T-helper 1 cell treated with Interleukin-12 subunit alpha and Interleukin-12 subunit beta and Interleukin-4 antibody, amounts not matched to agents 30 μg/mL and 1 μg/mL, for 36 hours (primary cell): ENCODE measurements around the gene TSFM.

ENCODE experiments used
- H3K27ac Mint-ChIP-seq: one replicate; pipeline ENCODE4 v1.8.0; 2021; ENCODE audit warnings: mild to moderate bottlenecking, mixed read lengths
- H3K27me3 Mint-ChIP-seq: one replicate; pipeline ENCODE4 v1.8.0; 2021; ENCODE audit warnings: low read depth, mixed read lengths
- H3K36me3 Mint-ChIP-seq: one replicate; pipeline ENCODE4 v1.8.0; 2021; ENCODE audit warnings: low read depth, mixed read lengths
- H3K4me1 Mint-ChIP-seq: one replicate; pipeline ENCODE4 v1.8.0; 2021; ENCODE audit warnings: low read depth, mixed read lengths
- H3K4me3 Mint-ChIP-seq: one replicate; pipeline ENCODE4 v1.8.0; 2021; ENCODE audit warnings: mild to moderate bottlenecking, moderate library complexity, mixed read lengths
- H3K9me3 Mint-ChIP-seq: one replicate; pipeline ENCODE4 v1.8.0; 2021; ENCODE audit warnings: mixed read lengths

Gene TSFM

DNA sequence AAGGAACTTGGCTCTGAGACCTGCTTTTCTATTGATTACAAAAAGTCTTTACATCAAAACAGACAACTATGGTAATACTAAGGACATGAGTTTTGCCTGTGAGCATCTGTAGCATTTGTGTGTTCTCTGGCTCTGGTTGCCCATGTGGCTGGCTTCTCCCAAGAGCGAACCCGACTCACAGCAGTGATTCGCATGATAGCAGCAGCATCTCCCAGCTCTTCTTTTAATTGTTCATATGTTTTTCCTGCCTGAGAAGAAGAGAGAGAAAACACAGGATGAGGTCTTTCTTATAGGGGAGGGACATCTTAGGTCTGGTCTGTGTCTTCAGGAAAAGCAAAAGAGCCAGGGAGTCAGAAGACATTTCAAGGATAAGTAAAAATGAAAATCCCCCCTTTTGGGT is 18.4 kb downstream of the TSFM start:
- Mint-ChIP-seq H3K27me3 (no peaks in the 10 kb centered on the region), H3K27ac (peak overlapping the region; percentile 17), H3K4me3 (no peak overlapping the region), H3K9me3 (no peaks in the 10 kb centered on the region), H3K36me3 (peaks cover 28% of the 10 kb centered on the region), H3K4me1 (no peaks in the 10 kb centered on the region)

DNA sequence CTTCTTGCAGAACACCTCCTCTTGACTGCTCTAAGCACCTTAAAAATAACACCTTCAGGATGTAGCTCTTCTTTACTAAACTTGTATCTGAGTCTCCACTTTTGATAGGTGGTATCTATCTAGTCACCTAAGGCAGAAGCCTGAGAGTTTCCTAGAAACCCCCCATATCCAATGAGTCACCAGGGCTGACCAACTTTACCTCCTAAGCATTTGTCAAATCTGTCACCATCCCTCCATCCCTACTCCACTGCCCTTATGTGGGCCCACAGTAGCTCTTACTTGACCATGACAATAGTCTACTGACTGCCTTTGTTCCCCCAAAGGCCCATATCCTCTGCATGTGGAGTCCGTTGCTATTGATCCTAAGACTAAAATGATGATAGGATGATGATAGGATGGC is 20.0 kb downstream of the TSFM start:
- H3K4me1 Mint-ChIP-seq: no peaks in the 10 kb centered on the region
- H3K27ac Mint-ChIP-seq: no peak overlapping the region
- H3K9me3 Mint-ChIP-seq: no peaks in the 10 kb centered on the region
- no peak overlapping the region for H3K4me3 Mint-ChIP-seq
- no peaks in the 10 kb centered on the region for H3K27me3 Mint-ChIP-seq
- peaks cover 17% of the 10 kb centered on the region for H3K36me3 Mint-ChIP-seq

- no peaks in the 10 kb centered on the region for H3K9me3 Mint-ChIP-seq
- H3K4me1 Mint-ChIP-seq: no peaks in the 10 kb centered on the region
- no peaks in the 10 kb centered on the region for H3K27me3 Mint-ChIP-seq
- no peak overlapping the region for H3K4me3 Mint-ChIP-seq
- no peak overlapping the region for H3K27ac Mint-ChIP-seq
- peaks cover 17% of the 10 kb centered on the region for H3K36me3 Mint-ChIP-seq
Observed at GRCh38 chr12:57803319-57803893, 20.8 kb downstream of the TSFM start.

DNA sequence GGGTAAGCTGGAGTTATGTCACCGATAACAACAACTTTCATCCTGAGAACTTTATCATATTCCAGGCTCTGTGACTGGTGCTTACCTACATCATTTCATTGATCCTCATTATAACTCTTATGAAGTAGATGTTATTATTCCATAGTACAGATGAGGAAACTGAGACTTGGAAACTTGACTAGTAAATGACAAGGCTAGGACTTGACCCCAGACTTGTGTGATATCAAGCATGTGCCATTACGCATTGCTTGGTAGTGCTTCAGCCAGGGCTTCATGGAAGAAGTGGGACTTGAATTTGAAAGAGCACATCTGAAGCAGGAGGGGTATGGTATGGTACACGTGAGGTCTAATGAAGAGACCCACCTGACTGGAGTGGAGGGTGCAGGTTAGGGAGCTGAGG is 24.1 kb downstream of the TSFM start:
- Mint-ChIP-seq H3K9me3 (no peaks in the 10 kb centered on the region), H3K36me3 (peaks cover 10% of the 10 kb centered on the region), H3K4me1 (no peaks in the 10 kb centered on the region), H3K27ac (no peak overlapping the region), H3K4me3 (no peak overlapping the region), H3K27me3 (no peaks in the 10 kb centered on the region)

DNA sequence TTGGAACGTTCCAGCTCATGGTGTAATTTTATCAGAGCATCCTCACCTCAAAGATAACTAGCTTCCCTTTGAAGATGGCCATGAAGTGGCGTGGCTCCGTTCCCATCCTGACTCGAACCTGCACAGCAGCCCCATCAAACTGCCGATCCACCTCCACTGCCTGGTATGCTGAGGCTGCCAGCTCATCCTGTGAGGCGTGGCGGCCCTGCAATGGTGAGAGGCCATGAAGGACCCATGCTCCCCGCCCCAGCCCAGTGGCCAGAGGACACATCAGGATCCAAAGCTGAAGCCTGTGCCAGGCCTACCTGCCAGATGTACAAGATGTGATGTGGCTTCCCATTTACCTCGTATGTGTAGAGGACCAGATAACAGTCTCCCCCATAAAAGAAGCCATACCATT is 24.7 kb downstream of the TSFM start:
- Mint-ChIP-seq H3K4me3 (no peak overlapping the region), H3K9me3 (no peaks in the 10 kb centered on the region), H3K36me3 (peaks cover 10% of the 10 kb centered on the region), H3K27ac (no peak overlapping the region), H3K4me1 (no peaks in the 10 kb centered on the region), H3K27me3 (no peaks in the 10 kb centered on the region)

GRCh38 chr12:57808351-57808750 is 25.8 kb downstream of the TSFM start:
- no peaks in the 10 kb centered on the region for H3K9me3 Mint-ChIP-seq
- H3K4me1 Mint-ChIP-seq: no peaks in the 10 kb centered on the region
- H3K27ac Mint-ChIP-seq: no peak overlapping the region
- H3K4me3 Mint-ChIP-seq: no peak overlapping the region
- H3K36me3 Mint-ChIP-seq: peaks cover 9% of the 10 kb centered on the region
- H3K27me3 Mint-ChIP-seq: no peaks in the 10 kb centered on the region

DNA sequence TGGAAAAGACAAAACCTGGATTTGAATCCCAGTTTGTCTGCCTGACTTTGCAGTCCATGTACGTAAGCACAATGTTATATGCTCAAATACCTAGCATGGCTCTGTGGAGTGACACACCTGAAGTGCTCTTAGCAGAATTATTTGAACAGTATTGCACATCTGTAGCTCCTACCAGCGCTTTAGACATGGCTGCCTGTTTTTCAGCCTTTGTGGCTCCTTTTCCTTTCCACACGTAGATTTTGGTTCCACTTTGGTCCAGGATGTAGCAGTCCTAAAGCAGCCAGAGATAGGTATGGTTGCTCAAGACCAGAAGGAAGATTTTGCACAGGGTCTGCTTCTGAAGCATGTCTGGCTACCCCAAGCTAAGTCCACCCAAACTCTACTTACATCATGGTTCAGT is 26.8 kb downstream of the TSFM start:
- H3K36me3 Mint-ChIP-seq: peaks cover 8% of the 10 kb centered on the region
- no peak overlapping the region for H3K27ac Mint-ChIP-seq
- no peaks in the 10 kb centered on the region for H3K27me3 Mint-ChIP-seq
- H3K9me3 Mint-ChIP-seq: no peaks in the 10 kb centered on the region
- no peak overlapping the region for H3K4me3 Mint-ChIP-seq
- H3K4me1 Mint-ChIP-seq: no peaks in the 10 kb centered on the region

DNA sequence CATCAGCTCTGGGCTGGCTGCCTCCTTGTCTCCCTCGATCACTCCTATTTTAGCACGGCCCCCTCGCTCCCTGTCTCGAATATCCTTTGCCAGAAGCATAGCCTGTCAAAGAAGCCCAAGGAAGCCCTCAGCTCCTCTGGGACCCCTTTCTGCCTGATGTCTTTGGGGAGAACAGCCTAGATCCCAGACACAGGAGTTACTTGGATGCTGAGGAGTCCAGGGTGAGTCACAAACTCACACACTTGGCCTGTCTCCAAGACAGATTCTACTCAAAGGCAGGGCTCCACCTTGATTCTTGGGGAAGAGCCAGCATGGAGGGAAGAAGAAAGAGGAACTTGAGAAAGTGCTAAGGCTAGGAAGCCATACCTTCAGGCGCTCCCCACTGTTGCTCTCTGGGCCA is 27.9 kb downstream of the TSFM start:
- Mint-ChIP-seq H3K4me3 (no peak overlapping the region), H3K27me3 (no peaks in the 10 kb centered on the region)

GRCh38 chr12:57811028-57811755 is 28.6 kb downstream of the TSFM start:
- Mint-ChIP-seq H3K4me3 (no peak overlapping the region), H3K4me1 (no peaks in the 10 kb centered on the region), H3K27me3 (no peaks in the 10 kb centered on the region), H3K36me3 (peaks cover 7% of the 10 kb centered on the region), H3K9me3 (no peaks in the 10 kb centered on the region), H3K27ac (no peak overlapping the region)

More for the DNA sequence above, 27.9 kb downstream of the TSFM start:
- H3K27ac Mint-ChIP-seq: no peak overlapping the region
- no peaks in the 10 kb centered on the region for H3K9me3 Mint-ChIP-seq
- H3K36me3 Mint-ChIP-seq: peaks cover 7% of the 10 kb centered on the region
- H3K4me1 Mint-ChIP-seq: no peaks in the 10 kb centered on the region

DNA sequence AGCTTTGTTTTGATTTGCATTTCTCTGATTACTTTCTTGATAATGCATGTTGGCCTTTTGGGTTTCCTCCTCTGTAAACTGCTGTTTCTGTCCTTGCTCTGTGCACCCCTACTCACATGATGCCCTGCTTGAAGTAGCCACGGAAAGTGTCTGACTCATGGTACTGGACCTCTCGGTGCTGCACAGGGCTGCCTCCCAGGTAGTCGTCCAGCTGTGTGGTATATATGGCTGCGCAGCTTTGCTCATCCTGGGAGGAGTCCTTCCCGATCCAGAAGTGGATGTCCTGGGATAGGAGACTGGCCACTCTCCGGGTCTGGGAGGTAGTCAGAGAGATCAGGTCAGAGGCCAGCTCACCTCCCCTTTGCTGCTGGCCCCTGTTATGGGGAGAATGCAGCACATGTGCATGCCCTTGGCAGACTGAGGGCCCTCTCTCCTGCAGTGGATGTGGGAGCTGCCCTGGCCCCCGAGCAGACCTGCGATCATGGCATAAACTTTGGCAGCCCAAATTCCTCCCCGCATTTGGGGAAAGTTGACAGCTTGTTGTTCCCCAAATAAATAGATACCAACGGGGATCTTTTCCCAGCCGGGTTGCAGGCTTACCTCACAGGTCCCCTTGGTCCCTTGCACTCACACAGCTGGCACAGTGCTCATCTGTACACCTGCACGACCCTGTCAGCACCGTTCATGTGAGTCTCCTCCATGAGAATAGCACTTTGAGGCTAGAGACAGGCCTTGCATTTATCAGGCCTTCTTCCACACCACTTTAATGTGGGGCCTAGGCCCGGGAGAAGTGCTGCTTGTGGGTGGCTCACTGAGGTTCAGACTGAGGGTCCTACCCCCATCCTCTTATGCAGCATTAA is 30.8 kb downstream of the TSFM start:
- H3K27ac Mint-ChIP-seq: no peak overlapping the region
- peaks cover 7% of the 10 kb centered on the region for H3K36me3 Mint-ChIP-seq
- H3K4me1 Mint-ChIP-seq: no peaks in the 10 kb centered on the region
- H3K9me3 Mint-ChIP-seq: no peaks in the 10 kb centered on the region
- H3K4me3 Mint-ChIP-seq: no peak overlapping the region
- no peaks in the 10 kb centered on the region for H3K27me3 Mint-ChIP-seq

- no peaks in the 10 kb centered on the region for H3K27me3 Mint-ChIP-seq
- H3K27ac Mint-ChIP-seq: no peak overlapping the region
- H3K9me3 Mint-ChIP-seq: no peaks in the 10 kb centered on the region
- no peak overlapping the region for H3K4me3 Mint-ChIP-seq
- H3K36me3 Mint-ChIP-seq: peaks cover 9% of the 10 kb centered on the region
- H3K4me1 Mint-ChIP-seq: no peaks in the 10 kb centered on the region
Observed at GRCh38 chr12:57813971-57814772, 31.6 kb downstream of the TSFM start.

DNA sequence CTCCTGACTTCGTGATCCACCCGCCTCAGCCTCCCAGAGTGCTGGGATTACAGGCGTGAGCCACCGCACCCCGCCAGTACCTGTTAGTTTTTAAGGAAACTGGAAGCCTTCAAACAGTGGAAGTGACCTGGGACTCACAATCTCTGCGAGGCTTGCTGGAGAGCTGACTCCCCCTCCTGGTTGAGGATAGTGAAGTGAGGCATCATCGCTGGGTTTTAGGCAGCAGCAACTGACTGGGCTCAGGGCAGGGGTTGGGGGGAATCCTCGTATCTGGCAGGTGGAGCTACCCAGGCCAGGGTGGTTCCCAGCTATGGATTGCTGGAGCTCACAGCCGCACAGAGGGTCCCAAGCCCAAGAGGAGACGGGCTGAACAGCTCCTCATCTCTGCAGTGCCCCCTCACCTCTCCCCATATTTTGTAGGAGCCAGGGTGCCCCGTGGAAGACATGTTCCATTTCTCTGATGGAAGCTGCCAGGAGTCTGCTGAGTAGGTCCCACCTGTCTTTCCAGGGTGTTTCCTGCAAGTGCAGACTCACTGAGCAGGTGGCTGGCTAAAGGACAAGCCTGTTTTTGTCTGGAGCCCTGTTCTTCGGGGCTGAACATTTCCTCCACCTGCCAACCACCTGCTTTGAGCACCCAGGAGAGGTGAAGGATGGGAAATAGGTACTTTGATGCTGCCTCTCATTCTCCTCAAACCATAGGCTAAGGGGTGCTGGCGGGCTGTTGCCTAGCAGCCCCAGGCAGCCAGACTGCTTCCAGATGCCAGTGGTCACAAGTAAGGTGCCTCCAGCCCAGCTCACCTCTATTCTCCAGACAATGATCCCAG is 32.8 kb downstream of the TSFM start:
- no peak overlapping the region for H3K27ac Mint-ChIP-seq
- no peak overlapping the region for H3K4me3 Mint-ChIP-seq
- no peaks in the 10 kb centered on the region for H3K4me1 Mint-ChIP-seq
- peaks cover 10% of the 10 kb centered on the region for H3K36me3 Mint-ChIP-seq
- H3K27me3 Mint-ChIP-seq: no peaks in the 10 kb centered on the region
- no peaks in the 10 kb centered on the region for H3K9me3 Mint-ChIP-seq

GRCh38 chr12:57816001-57816854 is 33.6 kb downstream of the TSFM start:
- H3K36me3 Mint-ChIP-seq: peaks cover 12% of the 10 kb centered on the region
- no peaks in the 10 kb centered on the region for H3K4me1 Mint-ChIP-seq

More at GRCh38 chr12:57816001-57816854, 33.6 kb downstream of the TSFM start:
- Mint-ChIP-seq H3K9me3 (no peaks in the 10 kb centered on the region), H3K4me3 (no peak overlapping the region), H3K27me3 (no peaks in the 10 kb centered on the region), H3K27ac (no peak overlapping the region)
